MCF 10A (cell line): ENCODE results near the gene VASN. TPM values are rescaled to one million over a fixed set of nuclear protein-coding genes. Genes with fewer than 3 reads are reported as not detected.

Source experiments
- BruUV-seq: library from RNA; stranded (reverse); fragments of 400-500 nt; replicated peaks from 2 replicates; lab custom pipeline; 2021; lab: Mats Ljungman, UMichigan
- CTCF ChIA-PET: fragments of 300-600 bp; sonication (Branson Sonifier 250); formaldehyde crosslinking; extraction: SDS; loops from one replicate; lab custom pipeline; 2021; ENCODE audit warnings: antibody characterized with exemption, inconsistent platforms; lab: Yijun Ruan, JAX
- POLR2A ChIA-PET: fragments of 300-600, 350-650 bp; sonication (Branson Sonifier 250); formaldehyde crosslinking; extraction: SDS; loops from one replicate; lab custom pipeline; 2020; ENCODE audit warnings: antibody characterized with exemption, inconsistent platforms; lab: Yijun Ruan, JAX
- DNase-seq: peaks from one replicate; pipeline ENCODE4 v3.0.0-alpha.2; 2018; ENCODE audit not compliant: unreplicated experiment
- H3K27ac Mint-ChIP-seq: one replicate; pipeline ENCODE4 v1.8.0; 2022; ENCODE audit warnings: mild to moderate bottlenecking, low read depth, mixed read lengths; ENCODE audit not compliant: unreplicated experiment
- H3K27me3 Mint-ChIP-seq: one replicate; pipeline ENCODE4 v1.8.0; 2022; ENCODE audit warnings: mixed read lengths; ENCODE audit not compliant: insufficient read depth, unreplicated experiment
- H3K36me3 Mint-ChIP-seq: one replicate; pipeline ENCODE4 v1.8.0; 2022; ENCODE audit warnings: mild to moderate bottlenecking, moderate library complexity, mixed read lengths; ENCODE audit not compliant: insufficient read depth, unreplicated experiment
- H3K4me1 Mint-ChIP-seq: one replicate; pipeline ENCODE4 v1.8.0; 2022; ENCODE audit warnings: mixed read lengths; ENCODE audit not compliant: insufficient read depth, unreplicated experiment
- H3K4me3 Mint-ChIP-seq: one replicate; pipeline ENCODE4 v1.8.0; 2022; ENCODE audit warnings: mild to moderate bottlenecking, moderate library complexity, mixed read lengths; ENCODE audit not compliant: unreplicated experiment
- H3K9me3 Mint-ChIP-seq: one replicate; pipeline ENCODE4 v1.8.0; 2022; ENCODE audit warnings: mixed read lengths; ENCODE audit not compliant: unreplicated experiment
- intact Hi-C: fragments of 100-400 bp; cut with micrococcal nuclease; formaldehyde crosslinking; loops from 2 replicates; pipeline ENCODE4 v1.14.1; 2022
- total RNA-seq: library from RNA; stranded (reverse); gene quantifications from 2 replicates; pipeline ENCODE4 v1.2.3, GENCODE V29; 2022
- TF ChIP-seq, protein P1 (sequence below): fragments of 200-600 bp; IDR thresholded peaks from one replicate; pipeline ENCODE4 v1.8.0; 2022; ENCODE audit warnings: antibody characterized with exemption, mild to moderate bottlenecking; ENCODE audit not compliant: unreplicated experiment

The VASN gene
- total RNA-seq, 1 experiment from 2014 or later: 4.0 TPM

DNA sequence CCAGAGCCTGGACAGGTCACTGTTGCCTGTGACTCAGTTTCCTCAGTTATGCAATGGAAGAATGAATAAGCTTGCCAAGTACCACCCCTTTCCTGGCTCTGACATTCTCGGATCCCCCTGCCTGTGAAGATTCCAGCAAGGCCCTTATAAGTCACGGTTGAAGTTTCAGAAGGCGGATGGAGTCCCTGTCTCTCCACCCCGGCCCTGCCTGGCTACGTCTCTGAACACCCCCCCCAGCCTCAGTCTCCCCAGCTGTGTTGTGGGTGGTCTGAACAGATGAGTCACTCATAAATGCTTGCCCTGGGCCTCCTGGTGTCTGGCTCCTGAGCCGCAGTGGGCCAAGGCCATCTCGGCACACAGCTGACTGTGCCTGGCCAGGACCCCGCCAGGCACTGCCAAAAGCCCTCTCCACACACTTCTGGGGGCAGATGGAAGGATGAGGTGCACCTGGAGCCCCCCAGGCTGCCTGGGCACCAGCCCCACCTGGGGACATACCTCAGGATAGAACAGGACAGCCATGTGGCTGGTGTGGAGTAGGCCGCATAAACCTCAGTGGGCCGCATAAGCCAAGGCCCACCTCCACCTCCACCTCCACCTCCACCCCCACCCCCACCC, 15.4 kb downstream of the VASN start:
- TF ChIP-seq, protein P1, sequence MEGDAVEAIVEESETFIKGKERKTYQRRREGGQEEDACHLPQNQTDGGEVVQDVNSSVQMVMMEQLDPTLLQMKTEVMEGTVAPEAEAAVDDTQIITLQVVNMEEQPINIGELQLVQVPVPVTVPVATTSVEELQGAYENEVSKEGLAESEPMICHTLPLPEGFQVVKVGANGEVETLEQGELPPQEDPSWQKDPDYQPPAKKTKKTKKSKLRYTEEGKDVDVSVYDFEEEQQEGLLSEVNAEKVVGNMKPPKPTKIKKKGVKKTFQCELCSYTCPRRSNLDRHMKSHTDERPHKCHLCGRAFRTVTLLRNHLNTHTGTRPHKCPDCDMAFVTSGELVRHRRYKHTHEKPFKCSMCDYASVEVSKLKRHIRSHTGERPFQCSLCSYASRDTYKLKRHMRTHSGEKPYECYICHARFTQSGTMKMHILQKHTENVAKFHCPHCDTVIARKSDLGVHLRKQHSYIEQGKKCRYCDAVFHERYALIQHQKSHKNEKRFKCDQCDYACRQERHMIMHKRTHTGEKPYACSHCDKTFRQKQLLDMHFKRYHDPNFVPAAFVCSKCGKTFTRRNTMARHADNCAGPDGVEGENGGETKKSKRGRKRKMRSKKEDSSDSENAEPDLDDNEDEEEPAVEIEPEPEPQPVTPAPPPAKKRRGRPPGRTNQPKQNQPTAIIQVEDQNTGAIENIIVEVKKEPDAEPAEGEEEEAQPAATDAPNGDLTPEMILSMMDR: no peak
- intact Hi-C loops: no loop called here
- Mint-ChIP-seq H3K27ac (no peak overlapping the region), H3K4me3 (no peak overlapping the region), H3K9me3 (no peaks in the 10 kb centered on the region), H3K36me3 (peaks cover 12% of the 10 kb centered on the region), H3K27me3 (no peaks in the 10 kb centered on the region), H3K4me1 (no peaks in the 10 kb centered on the region)
- no peak for DNase-seq
- ChIA-PET POLR2A (interaction anchor here (0.5 to 1.1 kb wide), 2 partner anchors 13 to 88 kb away, joined by 3 read pairs; no protein-coding TSS in a partner anchor), CTCF (interaction anchor here (0.6 to 10.0 kb wide), 3 partner anchors 16 to 32 kb away, joined by 3 to 129 read pairs (median 4); no protein-coding TSS in a partner anchor)
- no TSS peak for BruUV-seq

DNA sequence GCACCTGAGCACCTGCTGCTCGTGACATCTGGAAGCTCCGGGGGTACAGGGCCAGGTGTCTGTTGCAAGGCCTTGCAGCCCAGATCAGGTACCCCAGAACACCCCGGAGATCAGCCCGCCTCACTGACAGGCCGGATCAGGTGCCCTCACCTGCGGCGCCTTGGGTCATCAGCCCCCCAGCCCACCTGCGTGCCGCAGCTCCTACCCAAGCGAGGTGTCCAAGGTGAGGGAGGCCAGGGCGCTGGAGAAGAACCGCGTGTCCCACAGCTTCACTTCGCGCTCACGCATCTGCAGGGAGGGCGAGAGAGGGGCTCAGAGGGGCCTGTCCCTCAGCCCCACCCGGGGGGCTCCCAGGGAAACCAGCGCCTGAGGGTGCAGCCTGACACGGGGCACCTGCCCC, 16.1 kb downstream of the VASN start:
- H3K4me3 Mint-ChIP-seq: no peak overlapping the region
- peaks cover 12% of the 10 kb centered on the region for H3K36me3 Mint-ChIP-seq
- BruUV-seq: no TSS peak
- H3K9me3 Mint-ChIP-seq: no peaks in the 10 kb centered on the region
- TF ChIP-seq, protein P1: no peak
- H3K4me1 Mint-ChIP-seq: peaks cover 7% of the 10 kb centered on the region
- ChIA-PET POLR2A (interaction anchor here (1.1 kb wide), 1 partner anchor 14 kb away, joined by 3 read pairs; no protein-coding TSS in a partner anchor), CTCF (interaction anchor here (10.0 kb wide), 1 partner anchor 15 kb away, joined by 129 read pairs; no protein-coding TSS in a partner anchor)
- intact Hi-C loops: no loop called here
- H3K27ac Mint-ChIP-seq: no peak overlapping the region
- H3K27me3 Mint-ChIP-seq: no peaks in the 10 kb centered on the region
- DNase-seq: no peak

- peaks cover 12% of the 10 kb centered on the region for H3K36me3 Mint-ChIP-seq
- TF ChIP-seq, protein P1: no peak
- no TSS peak for BruUV-seq
- ChIA-PET POLR2A (interaction anchor here (1.1 to 1.7 kb wide), 2 partner anchors 15 to 16 kb away, joined by 3 to 6 read pairs; no protein-coding TSS in a partner anchor), CTCF (interaction anchor here (0.6 to 10.0 kb wide), 3 partner anchors 13 to 29 kb away, joined by 3 to 129 read pairs (median 10); no protein-coding TSS in a partner anchor)
- no peak overlapping the region for H3K27ac Mint-ChIP-seq
- H3K27me3 Mint-ChIP-seq: no peaks in the 10 kb centered on the region
- DNase-seq: no peak
- H3K9me3 Mint-ChIP-seq: no peaks in the 10 kb centered on the region
- intact Hi-C loops: no loop called here
- no peak overlapping the region for H3K4me3 Mint-ChIP-seq
- peaks cover 14% of the 10 kb centered on the region for H3K4me1 Mint-ChIP-seq
These were observed 16.8 kb downstream of the VASN start for GRCh38 chr16:4388271-4389021.
